HG03045 (cell line): ENCODE results near the gene PPP2R2D.

Source experiments
- ATAC-seq: cut with Tn5 transposase; IDR thresholded peaks from one replicate; pipeline ENCODE4 v1.9.1; 2021; ENCODE audit warnings: mild to moderate bottlenecking, moderate library complexity; ENCODE audit not compliant: unreplicated experiment

PPP2R2D gene

DNA sequence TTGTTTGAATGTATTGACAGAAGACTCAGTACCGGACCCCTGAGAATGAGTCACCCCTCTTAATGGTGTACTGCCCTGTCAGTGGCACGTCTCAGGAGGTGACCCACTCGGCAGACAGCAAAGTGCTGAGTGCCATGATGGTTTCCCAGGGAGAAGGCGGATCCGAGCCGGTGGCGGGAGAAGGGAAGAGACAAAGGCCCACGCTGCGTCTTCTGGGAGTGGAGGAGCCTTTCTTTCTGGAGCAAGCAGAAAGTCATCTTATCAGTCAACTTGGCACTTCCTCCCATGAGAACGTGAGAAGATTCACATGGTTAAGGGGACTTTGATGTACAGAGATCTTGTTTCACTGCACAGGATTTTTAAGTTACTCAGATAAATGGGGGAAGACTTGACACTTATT is 14.6 kb upstream of the PPP2R2D start:
- ATAC-seq, result no peak

DNA sequence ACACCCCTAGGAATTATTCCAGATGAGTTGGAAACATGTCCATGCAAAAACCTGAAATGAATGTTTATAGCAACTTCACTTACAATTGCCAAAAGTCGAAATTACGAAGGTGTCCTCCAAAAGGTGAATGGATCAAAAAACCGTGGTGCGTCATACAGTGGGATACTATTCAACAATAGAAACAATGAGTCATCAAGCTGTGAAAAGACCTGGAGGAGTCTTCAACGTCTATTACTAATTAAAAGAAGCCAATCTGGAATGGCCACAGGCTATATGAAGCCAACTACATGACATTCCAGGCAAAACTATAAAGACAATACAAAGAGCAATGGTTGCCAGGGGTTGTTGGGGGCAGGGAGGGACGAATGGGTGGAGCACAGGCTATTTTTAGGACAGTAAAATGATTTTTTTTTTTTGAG is 12.6 kb upstream of the PPP2R2D start:
- ATAC-seq, result no peak

DNA sequence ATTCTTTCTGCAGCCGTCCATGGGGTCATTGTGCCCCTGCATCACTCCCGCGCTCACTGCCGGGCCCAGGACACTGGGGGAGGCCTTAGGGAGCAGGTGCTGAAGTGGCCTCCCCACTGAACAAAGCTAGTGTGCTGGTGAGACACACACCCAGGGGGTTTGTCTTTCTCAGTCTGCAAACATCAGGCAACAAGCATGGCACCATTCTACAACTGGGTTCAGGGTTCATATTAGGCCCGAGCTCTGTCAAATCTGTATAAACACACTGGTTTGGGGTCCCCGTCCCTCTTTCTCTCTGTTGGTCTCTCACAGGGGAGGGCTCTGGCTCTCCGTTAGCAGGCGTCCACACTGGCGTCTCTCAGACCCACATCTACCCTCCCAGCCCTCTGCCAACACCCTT is 11.1 kb upstream of the PPP2R2D start:
- ATAC-seq, result no peak

DNA sequence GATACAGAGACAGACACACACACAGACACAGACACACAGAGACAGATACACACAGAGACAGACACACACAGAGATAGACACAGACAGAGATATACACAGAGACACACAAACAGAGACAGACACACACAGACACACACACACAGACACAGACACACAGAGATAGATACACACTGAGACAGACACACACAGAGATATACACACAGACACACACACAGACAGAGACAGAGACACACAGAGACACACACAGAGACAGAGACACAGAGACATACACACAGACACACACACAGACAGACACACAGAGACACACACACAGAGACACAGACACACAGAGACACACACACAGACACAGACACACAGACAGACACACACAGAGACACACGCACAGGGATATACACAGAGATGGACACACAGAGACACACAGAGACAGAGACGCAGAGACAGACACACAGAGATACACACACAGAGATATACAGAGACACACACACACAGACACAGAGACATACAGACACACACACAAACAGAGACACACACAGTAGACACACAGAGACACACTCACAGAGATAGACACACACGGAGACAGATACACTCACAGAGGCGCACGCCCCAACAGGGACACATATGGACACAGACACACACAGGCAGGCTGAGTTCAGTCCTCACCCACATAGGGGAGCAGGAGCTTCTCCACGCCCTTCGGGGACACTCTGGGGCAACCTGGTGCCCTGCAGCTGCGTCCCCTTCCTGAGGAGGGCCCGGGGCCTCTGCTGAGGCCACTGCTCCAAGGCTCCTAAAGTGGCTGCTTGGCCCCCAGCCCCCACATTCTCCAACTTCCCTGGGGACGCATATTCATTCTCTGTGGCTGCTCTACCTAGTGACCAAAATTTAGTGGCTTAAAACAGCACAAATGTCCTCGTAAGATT is 10.3 kb upstream of the PPP2R2D start:
- no peak for ATAC-seq

DNA sequence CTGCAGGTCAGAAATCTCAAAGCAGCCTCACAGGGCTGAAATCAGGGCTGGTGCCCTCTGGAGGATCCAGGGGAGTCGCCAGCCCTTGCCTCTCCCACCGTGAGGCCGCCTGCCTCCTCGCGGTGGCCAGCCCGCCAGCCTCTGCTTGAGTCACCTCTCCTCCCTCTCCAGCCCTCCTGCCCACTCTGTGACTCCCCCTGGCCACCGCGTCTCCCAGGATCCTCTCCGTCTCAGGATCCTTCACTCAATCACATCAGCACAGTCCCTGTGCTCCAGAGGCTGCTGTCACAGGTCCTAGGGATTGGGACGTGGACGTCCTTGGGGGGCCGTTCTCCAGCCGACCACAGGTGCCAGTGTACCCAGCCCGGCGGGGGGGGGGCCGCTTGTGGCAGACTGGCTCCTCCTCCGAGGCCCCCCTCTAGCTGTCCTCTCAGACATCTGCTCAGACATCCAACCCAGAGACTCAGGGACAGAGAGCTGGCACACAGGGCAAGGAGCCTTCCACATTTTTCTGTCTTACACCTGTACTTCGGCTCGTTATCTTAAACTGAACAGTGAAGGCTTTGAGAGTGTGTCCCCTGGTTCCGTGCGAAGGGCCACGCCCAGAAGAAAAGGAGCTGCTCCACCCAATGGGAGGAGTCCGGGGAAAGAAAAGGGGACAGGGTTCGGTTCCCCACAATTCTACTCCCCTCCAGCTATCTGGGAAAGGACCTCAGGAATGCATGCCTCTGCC is 9.4 kb upstream of the PPP2R2D start:
- no peak for ATAC-seq

DNA sequence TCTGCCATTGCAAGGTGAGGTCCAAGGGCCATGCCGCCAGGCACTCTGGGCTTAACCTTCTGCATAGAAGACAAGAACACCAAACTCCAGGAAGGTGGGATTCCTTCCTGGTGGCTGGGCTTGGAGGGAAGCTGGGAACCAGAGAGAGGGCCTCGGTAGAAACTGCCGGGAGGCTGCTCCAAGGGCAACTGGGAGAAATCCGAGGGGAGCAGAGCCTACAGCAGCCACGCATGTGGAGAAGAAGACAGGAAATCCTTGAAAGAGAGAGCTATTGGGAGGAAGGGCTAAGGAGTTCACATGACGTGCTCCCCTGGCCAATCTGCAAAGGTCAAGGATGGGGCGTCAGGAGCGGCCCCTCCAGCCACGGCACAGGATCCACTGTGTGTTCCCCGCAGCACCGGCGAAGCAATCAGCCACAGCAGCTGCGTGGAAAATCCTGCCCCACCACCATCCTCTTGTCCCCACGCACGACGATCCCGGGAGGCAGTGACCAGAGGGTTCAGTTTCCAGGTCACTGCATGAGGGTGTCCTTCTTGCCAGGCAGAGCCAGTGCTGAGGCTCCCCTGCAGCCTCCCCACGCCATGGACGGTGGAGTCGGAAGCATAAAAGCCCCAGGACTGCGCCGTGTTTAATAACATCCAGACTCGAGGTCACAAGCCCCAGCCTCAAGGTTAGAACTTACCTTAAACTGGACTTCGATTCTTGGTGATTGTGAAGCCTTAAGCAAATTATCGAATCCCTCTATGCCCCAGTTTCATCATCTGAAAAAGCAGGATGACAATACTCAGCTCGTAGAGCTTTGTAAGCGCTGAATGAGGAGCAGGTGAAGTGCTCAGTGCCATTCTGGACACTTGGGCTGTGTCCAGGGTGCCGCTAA is 8.6 kb upstream of the PPP2R2D start:
- no peak for ATAC-seq

DNA sequence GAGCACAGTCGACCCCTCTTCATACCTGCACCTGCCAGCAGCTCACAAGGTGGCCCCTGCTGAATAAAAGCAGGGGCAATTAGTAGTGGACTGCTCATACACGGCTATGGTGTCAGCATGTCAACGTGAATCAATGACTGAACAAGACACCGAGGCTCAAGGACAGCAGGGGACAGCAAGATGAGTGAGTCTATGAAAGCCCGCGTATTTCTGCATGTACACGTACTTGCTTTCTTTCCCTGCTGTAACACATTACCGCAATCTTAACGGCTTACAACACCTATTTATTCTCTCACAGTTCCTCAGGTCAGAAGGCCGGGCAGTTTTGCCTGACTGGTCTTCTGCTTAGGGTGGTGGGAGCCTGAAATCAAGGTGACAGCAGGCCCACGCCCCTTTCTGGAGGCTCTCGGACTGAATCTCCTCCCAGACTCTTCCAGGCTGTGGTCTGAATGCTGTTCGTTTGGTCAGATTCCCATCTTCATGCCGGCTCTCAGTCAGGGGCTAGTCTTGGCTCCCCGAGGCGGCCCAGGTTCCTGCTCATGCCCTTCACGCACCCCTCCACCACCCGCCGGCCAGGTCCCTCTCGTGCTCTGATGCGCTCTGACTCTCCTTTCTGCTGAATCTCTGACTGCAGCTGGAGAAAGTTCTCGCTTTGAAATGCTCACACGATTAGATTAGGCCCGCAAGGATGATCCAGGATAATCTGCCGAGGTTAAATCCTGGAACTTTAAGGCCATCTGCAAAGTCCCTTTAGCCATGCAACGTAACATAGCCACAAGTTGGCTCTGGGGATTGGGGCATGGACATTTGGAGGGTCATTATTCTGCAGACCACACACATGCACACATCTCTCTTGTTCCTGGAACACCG is 7.8 kb upstream of the PPP2R2D start:
- ATAC-seq, result no peak

DNA sequence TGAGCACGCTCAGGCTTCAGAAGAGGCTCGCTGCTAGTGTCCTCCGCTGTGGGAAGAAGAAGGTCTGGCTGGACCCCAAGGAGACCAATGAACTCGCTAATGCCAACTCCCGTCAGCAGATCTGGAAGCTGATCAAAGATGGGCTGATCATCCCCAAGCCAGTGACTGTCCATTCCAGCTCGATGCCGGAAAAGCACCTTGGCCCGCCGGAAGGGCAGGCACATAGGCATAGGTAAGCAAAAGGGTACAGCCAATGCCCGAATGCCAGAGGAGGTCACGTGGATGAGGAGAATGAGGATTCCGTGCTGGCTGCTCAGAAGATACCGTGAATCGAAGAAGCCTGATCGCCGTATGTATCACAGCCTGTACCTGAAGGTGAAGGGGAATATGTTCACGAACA is 5.7 kb upstream of the PPP2R2D start:
- ATAC-seq, result no peak

DNA sequence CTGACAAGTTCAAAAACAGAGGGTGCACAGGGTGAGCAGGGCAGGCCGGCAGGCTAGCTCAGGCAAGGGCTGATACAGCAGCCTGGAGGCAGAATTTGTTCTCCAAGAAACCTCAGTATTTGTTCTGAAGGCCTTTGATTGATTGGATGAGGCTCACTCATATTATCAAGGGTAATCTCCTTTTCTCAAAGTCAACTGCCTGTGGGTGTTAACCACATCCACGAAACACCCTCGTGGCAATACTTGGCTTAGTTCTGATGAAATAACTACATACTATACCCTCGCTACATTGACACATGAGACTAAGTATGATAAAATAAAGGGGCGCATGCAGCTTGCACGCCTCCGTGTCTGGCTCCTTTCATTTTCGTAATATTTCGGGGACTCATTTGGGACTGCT is 4.4 kb upstream of the PPP2R2D start:
- no peak for ATAC-seq

DNA sequence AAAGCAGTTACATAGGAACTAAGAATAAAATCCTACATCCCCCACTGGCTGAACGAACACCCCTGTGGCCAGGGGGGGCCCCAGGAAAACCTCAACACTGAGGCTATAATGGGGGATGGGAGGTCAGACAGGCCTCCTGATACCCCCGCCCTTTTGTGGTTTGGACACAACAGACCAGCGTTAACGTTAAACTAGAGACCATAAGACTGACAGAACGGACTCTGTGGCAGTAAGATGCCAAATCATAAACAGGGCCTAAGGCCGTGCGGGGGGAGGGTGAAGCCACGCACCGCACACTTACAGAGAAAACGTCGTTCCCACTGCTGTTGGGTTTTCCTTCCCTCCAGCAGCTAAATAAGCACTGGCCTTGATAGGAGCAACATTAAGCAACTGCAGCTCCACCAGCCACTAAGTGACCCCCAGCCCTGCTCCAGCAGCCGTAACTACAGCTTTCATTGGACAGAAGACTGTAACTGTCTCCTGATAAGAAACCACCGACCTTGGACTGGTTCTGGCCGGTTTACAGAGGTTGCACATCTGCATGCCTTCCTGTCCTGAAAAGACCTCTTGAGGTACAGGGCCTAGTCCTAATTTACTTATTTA is 3.4 kb upstream of the PPP2R2D start:
- ATAC-seq, result no peak

DNA sequence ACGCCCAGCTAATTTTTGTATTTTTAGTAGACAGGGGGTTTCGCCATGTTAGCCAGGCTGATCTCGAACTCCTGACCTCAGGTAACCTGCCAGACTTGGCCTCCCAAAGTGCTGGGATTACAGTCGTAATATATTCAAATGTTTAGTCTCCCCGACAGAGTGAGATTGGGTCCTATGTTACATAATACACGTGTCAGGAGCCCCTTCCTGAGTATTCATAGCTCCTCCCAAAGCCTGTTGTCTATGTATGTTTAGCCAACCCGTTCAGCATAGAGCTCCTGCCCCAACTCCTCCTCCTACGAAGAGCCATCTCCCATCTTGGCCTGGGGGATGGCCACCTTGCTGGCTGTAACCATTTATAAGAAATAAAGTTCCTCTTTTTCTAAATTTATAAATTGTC is 2.7 kb upstream of the PPP2R2D start:
- ATAC-seq, result no peak

DNA sequence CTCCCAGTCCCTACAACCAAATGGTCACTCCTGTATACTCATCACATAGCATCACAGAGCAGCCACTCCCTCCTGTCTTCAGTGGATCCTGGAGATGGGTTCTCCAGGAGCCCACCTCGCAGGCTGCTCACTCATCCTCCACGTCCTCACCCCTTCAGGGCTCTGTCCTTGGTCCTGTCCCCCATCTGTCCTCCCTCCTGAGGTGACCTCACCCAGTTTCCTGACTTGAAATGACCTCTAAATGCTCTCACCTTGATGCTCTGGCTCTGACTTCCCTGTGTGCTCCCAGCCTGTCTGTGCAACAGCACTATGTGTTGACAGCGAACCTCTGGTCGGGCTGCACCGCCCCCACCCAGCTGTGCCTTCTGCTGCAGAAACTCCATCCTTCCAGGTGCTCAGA is 2.1 kb upstream of the PPP2R2D start:
- ATAC-seq, result no peak

DNA sequence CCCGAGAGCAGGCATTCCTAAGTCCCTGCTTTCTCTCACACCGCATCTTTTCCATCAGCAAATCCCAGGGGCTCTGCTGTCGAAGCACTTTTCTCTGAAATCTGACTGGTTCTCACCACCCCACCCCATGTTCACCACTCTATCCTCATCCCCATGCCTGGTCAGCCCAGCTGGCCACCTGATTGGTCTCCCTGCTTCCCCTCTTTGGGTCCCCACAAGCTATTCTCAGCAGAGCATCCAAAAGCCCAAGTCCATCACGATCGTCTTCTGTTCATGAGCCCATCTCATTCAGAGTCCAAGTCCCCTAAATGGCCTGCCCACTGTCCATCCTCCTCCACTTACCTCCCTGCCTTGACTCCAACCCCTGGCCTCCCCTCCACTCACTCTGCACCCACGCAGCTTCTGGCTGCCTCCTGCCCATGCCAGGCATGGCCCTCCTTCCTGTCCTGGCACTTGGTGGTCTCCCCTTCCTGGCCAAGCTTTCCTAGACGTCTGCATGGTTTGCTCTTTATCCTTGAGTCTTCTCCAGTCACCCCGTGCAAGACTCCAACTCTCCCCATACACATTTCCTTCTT is 1.6 kb upstream of the PPP2R2D start:
- ATAC-seq, result no peak

DNA sequence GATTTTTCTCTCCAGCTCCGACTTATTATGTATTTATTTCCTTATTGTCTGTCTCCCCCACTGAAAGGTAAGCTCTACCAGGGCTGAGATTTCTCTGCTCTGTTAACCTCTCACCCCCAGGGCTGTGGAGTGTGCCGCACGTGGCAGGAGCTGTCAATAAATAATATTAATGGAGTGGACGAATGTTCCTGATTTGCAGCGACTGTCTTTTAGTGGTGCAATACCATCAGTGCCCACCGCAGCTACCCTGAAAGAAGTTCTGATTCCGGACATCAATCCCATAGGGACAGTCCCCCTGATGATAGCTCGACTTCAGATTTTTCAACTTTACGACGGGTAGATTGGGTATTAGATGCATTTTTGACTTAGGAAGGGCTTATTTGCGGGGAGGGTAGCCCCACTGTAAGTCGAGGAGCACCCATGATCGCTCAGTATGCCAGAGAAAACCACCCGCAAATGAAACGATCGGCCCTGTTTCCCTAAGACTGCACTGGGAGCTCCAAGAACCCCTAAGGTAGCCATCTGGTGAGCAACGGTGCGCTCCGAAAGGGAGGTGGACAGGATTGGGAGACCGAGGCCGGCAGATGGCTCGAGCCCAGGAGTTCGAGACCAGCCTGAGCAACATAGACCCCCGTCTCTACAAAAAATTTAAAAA is 986 bp upstream of the PPP2R2D start:
- no peak for ATAC-seq

DNA sequence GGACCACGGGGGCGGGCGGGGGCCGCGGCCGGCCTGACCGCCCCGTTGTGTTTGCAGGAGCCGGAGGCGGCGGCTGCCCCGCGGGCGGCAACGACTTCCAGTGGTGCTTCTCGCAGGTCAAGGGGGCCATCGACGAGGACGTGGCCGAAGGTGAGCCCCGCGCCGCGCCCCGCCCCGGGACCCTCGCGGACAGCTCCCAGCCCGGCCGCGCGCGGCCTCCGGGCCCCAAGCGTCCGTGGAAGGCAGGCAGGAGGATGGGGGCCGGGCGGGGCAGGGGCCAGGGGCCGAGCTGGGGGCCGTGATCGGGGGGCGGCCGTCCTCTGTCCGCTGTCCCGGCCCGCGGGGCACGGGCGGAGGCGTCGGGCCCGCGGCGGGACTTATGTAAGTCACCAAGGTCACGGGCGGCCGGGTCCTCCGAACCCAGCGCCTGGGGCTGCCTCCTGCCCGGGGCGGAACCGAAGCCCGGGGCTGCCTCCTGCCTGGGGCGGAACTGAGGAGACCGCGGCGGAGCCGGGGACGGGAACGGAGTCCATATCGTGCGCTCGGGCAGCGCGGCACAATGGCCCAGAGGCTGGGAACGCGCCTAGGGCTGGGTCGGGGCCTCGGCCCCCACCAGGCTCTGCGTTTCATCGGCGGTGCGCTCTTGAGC is 497 bp downstream of the PPP2R2D start:
- ATAC-seq, result peak; percentile 29

DNA sequence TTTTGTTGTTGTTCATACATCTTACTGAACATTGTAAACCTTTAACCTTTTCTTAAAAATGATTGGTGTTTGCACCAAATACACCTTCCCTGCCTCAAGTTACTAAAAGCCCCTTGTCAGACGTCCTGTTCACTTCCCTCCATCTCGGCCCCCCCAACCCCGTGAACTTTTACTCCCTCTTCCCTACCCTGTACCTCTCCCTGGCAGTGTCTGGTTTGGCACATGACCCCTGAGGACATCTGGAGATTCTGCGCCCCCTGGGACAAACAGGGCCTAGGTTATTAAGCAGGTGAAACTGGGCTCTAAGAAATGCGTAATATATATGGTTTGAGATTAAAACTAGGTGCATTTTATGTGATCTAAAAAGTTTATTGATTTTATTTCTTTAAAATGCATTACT is 1.4 kb downstream of the PPP2R2D start:
- ATAC-seq, result no peak

DNA sequence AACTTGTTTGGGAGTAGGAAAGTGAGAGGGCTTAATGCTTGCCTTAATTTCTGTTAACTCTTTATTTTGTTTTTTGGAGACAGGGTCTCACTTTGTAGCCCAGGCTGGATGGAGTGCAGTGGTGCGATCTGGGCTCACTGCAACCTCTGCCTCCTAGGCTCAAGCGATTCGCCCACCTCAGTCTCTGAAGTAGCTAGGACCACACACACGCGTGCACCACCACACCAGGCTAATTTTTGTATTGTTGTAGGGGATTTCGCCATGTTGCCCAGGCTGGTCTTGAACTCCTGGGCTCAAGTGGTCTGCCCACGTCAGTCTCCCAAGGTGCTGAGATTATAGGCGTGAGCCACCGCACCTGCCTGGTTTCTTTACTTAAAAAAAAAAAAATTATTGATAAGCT is 1.9 kb downstream of the PPP2R2D start:
- no peak for ATAC-seq

DNA sequence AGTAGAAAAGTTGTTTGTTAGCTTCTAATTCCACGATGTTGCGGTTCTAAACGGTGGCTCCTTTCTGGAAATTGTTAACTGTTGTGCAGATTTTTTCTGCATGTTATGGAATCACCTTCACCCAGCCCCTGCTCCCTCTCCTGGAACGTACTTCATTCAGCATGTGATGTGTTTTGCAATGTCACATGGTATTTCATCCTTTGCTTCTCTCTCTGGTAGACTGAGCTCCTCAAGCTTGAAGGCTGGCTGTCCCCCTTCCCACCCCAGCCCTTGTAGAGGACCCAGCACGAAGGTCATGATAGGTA is 4.4 kb downstream of the PPP2R2D start:
- no peak for ATAC-seq
